ENCODE measurements around the gene SSTR5.
A peak's percentile ranks its signal among the peaks of the same experiment; 100 is the strongest.

The SSTR5 gene

GRCh38 chr16:1054660-1055556, 17.6 kb upstream of the SSTR5 start:
- peak in 1 of 3 donors; percentile 19 for DNase-seq (ENCODE audit: low read depth in 3 of 3)

GRCh38 chr16:1055557-1055924, 17.0 kb upstream of the SSTR5 start:
- DNase-seq (ENCODE audit: low read depth in 3 of 3), result no peak

GRCh38 chr16:1056196-1056595, 16.4 kb upstream of the SSTR5 start:
- DNase-seq (ENCODE audit: low read depth in 3 of 3), result no peak

GRCh38 chr16:1057252-1057932, 15.2 kb upstream of the SSTR5 start:
- DNase-seq (ENCODE audit: low read depth in 3 of 3), result peak; percentile 34 to 57 (median 54)

GRCh38 chr16:1058216-1058615, 14.3 kb upstream of the SSTR5 start:
- no peak for DNase-seq (ENCODE audit: low read depth in 3 of 3)

GRCh38 chr16:1059310-1059709, 13.2 kb upstream of the SSTR5 start:
- no peak for DNase-seq (ENCODE audit: low read depth in 3 of 3)

GRCh38 chr16:1060416-1061340, 11.9 kb upstream of the SSTR5 start:
- DNase-seq (ENCODE audit: low read depth in 3 of 3), result no peak

- DNase-seq (ENCODE audit: low read depth in 3 of 3), result no peak
Measured at GRCh38 chr16:1061769-1062505, 10.6 kb upstream of the SSTR5 start.

- DNase-seq (ENCODE audit: low read depth in 3 of 3), result no peak
Measured at GRCh38 chr16:1062895-1063294, 9.7 kb upstream of the SSTR5 start.

GRCh38 chr16:1063728-1064127, 8.8 kb upstream of the SSTR5 start:
- no peak for DNase-seq (ENCODE audit: low read depth in 3 of 3)

GRCh38 chr16:1065469-1066128, 6.9 kb upstream of the SSTR5 start:
- DNase-seq (ENCODE audit: low read depth in 3 of 3), result no peak

- DNase-seq (ENCODE audit: low read depth in 3 of 3), result no peak
Measured at GRCh38 chr16:1066584-1067172, 5.9 kb upstream of the SSTR5 start.

- no peak for DNase-seq (ENCODE audit: low read depth in 3 of 3)
Measured at GRCh38 chr16:1067629-1068028, 4.9 kb upstream of the SSTR5 start.

GRCh38 chr16:1068451-1068850, 4.1 kb upstream of the SSTR5 start:
- DNase-seq (ENCODE audit: low read depth in 3 of 3), result no peak

- DNase-seq (ENCODE audit: low read depth in 3 of 3), result peak in 1 of 3 donors; percentile 17
Measured at GRCh38 chr16:1069154-1069553, 3.4 kb upstream of the SSTR5 start.

- no peak for DNase-seq (ENCODE audit: low read depth in 3 of 3)
Measured at GRCh38 chr16:1070084-1070863, 2.3 kb upstream of the SSTR5 start.

GRCh38 chr16:1070864-1071408, 1.6 kb upstream of the SSTR5 start:
- DNase-seq (ENCODE audit: low read depth in 3 of 3), result no peak

- no peak for DNase-seq (ENCODE audit: low read depth in 3 of 3)
Measured at GRCh38 chr16:1071561-1072225, 854 bp upstream of the SSTR5 start.

- no peak for DNase-seq (ENCODE audit: low read depth in 3 of 3)
Measured at GRCh38 chr16:1073262-1073558, 663 bp downstream of the SSTR5 start.

Data from stimulated activated CD4-positive, alpha-beta T cell treated with anti-CD3 and anti-CD28 coated beads, TNF-alpha, amount 100 ng/mL, for 48 hours (primary cell).